ENCODE measurements around the gene ZNF669.

ZNF669 gene

GRCh38 chr1:247054992-247055415 is 49.2 kb downstream of the ZNF669 start:
- DNase-seq: no peak
